ENCODE data around the gene HIVEP3. TPM values are rescaled to one million over a fixed set of nuclear protein-coding genes. Genes with fewer than 3 reads are reported as not detected.

HIVEP3 gene
- total RNA-seq, 4 donors from 2014 or later: 5.3 to 17.3 (median 9.1) TPM

- H3K4me3 ChIP-seq (ENCODE audit: low read depth, poor library complexity, severe bottlenecking): no peak overlapping the region
- intact Hi-C loops (cut with DNase I; ENCODE audit: low total_unique reads): no loop called here
- no peak for DNase-seq (ENCODE audit: low spot score in 2 of 2)
- 85 to 88% methylated on average over 2 of the region's 2 CpGs for WGBS, 2 donors
- TF ChIP-seq CTCF (IDR thresholded peaks at IDR 0.05): no peak
- TF ChIP-seq POLR2A (IDR thresholded peaks at IDR 0.05): no peak
Observed at GRCh38 chr1:41708332-41708731, 210.4 kb downstream of the HIVEP3 start.

- intact Hi-C loops (cut with DNase I; ENCODE audit: low total_unique reads): no loop called here
- no peak overlapping the region for H3K4me3 ChIP-seq (ENCODE audit: low read depth, poor library complexity, severe bottlenecking)
- no peak for DNase-seq (ENCODE audit: low spot score in 2 of 2)
- TF ChIP-seq POLR2A (IDR thresholded peaks at IDR 0.05) (no peak), CTCF (IDR thresholded peaks at IDR 0.05) (no peak)
- 86 to 95% methylated on average over 4 of the region's 4 CpGs for WGBS, 2 donors
Observed at GRCh38 chr1:41707793-41708192, 210.9 kb downstream of the HIVEP3 start.

GRCh38 chr1:41705798-41706197, 212.9 kb downstream of the HIVEP3 start:
- intact Hi-C loops (cut with DNase I; ENCODE audit: low total_unique reads): no loop called here
- WGBS, 2 donors: 93 to 97% methylated on average over 1 of the region's 1 CpG
- TF ChIP-seq POLR2A (IDR thresholded peaks at IDR 0.05): no peak
- no peak for TF ChIP-seq CTCF (IDR thresholded peaks at IDR 0.05)
- no peak overlapping the region for H3K4me3 ChIP-seq (ENCODE audit: low read depth, poor library complexity, severe bottlenecking)
- no peak for DNase-seq (ENCODE audit: low spot score in 2 of 2)

- TF ChIP-seq CTCF (IDR thresholded peaks at IDR 0.05) (no peak), POLR2A (IDR thresholded peaks at IDR 0.05) (no peak)
- intact Hi-C loops (cut with DNase I; ENCODE audit: low total_unique reads): no loop called here
- H3K4me3 ChIP-seq (ENCODE audit: low read depth, poor library complexity, severe bottlenecking): no peak overlapping the region
- 93 to 97% methylated on average over 4 of the region's 4 CpGs for WGBS, 2 donors
- no peak for DNase-seq (ENCODE audit: low spot score in 2 of 2)
Observed at GRCh38 chr1:41704196-41704595, 214.5 kb downstream of the HIVEP3 start.

GRCh38 chr1:41702771-41703170, 216.0 kb downstream of the HIVEP3 start:
- DNase-seq (ENCODE audit: low spot score in 2 of 2): no peak
- intact Hi-C loops (cut with DNase I; ENCODE audit: low total_unique reads): no loop called here
- 76 to 90% methylated on average over 4 of the region's 4 CpGs for WGBS, 2 donors
- TF ChIP-seq CTCF (IDR thresholded peaks at IDR 0.05) (no peak), POLR2A (IDR thresholded peaks at IDR 0.05) (no peak)
- no peak overlapping the region for H3K4me3 ChIP-seq (ENCODE audit: low read depth, poor library complexity, severe bottlenecking)

- intact Hi-C loops (cut with DNase I; ENCODE audit: low total_unique reads): no loop called here
- no peak overlapping the region for H3K4me3 ChIP-seq (ENCODE audit: low read depth, poor library complexity, severe bottlenecking)
- no peak for DNase-seq (ENCODE audit: low spot score in 2 of 2)
- WGBS, 2 donors: 82 to 83% methylated on average over 6 of the region's 6 CpGs
- no peak for TF ChIP-seq CTCF (IDR thresholded peaks at IDR 0.05)
- no peak for TF ChIP-seq POLR2A (IDR thresholded peaks at IDR 0.05)
Observed at GRCh38 chr1:41700986-41701535, 217.7 kb downstream of the HIVEP3 start.

Data from lower leg skin (tissue), 4 donors.